ENCODE results near the gene TMEM43.

The TMEM43 gene

GRCh38 chr3:14134291-14134690 lies 9.4 kb downstream of the TMEM43 start:
- H3K27me3 ChIP-seq (ENCODE audit: insufficient read depth, poor library complexity, severe bottlenecking), result no peaks in the 10 kb centered on the region
- no peak for DNase-seq (ENCODE audit: low read depth in 1 of 2, low spot score in 1 of 2)
- TF ChIP-seq CTCF (IDR thresholded peaks at IDR 0.05; ENCODE audit: insufficient read depth, low read length) (no peak), REST (IDR thresholded peaks at IDR 0.05; ENCODE audit: insufficient replicate concordance, low read depth) (no peak), POLR2AphosphoS5 (IDR thresholded peaks at IDR 0.05; ENCODE audit: low read depth) (no peak), SPI1 (IDR thresholded peaks at IDR 0.05; ENCODE audit: borderline replicate concordance, low read depth) (no peak), GABPA (IDR thresholded peaks at IDR 0.05; ENCODE audit: low read depth) (no peak)
- H3K4me3 ChIP-seq (replicated peaks; ENCODE audit: insufficient read depth, low read length), result no peak overlapping the region
- no peak overlapping the region for H3K27ac ChIP-seq (replicated peaks)

- TF ChIP-seq SPI1 (IDR thresholded peaks at IDR 0.05; ENCODE audit: borderline replicate concordance, low read depth) (no peak), GABPA (IDR thresholded peaks at IDR 0.05; ENCODE audit: low read depth) (no peak), REST (IDR thresholded peaks at IDR 0.05; ENCODE audit: insufficient replicate concordance, low read depth) (no peak), POLR2AphosphoS5 (IDR thresholded peaks at IDR 0.05; ENCODE audit: low read depth) (no peak), CTCF (IDR thresholded peaks at IDR 0.05; ENCODE audit: insufficient read depth, low read length) (no peak)
- Histone ChIP-seq H3K27me3 (ENCODE audit: insufficient read depth, poor library complexity, severe bottlenecking) (no peaks in the 10 kb centered on the region), H3K4me3 (replicated peaks; ENCODE audit: insufficient read depth, low read length) (no peak overlapping the region), H3K27ac (replicated peaks) (no peak overlapping the region)
- DNase-seq (ENCODE audit: low read depth in 1 of 2, low spot score in 1 of 2), result no peak
Observed at GRCh38 chr3:14135581-14135980, 10.7 kb downstream of the TMEM43 start.

GRCh38 chr3:14137004-14137403 lies 12.2 kb downstream of the TMEM43 start:
- no peak for TF ChIP-seq REST (IDR thresholded peaks at IDR 0.05; ENCODE audit: insufficient replicate concordance, low read depth)
- no peak for TF ChIP-seq CTCF (IDR thresholded peaks at IDR 0.05; ENCODE audit: insufficient read depth, low read length)
- no peak for TF ChIP-seq SPI1 (IDR thresholded peaks at IDR 0.05; ENCODE audit: borderline replicate concordance, low read depth)
- no peak for TF ChIP-seq GABPA (IDR thresholded peaks at IDR 0.05; ENCODE audit: low read depth)
- TF ChIP-seq POLR2AphosphoS5 (IDR thresholded peaks at IDR 0.05; ENCODE audit: low read depth), result no peak
- no peak overlapping the region for H3K4me3 ChIP-seq (replicated peaks; ENCODE audit: insufficient read depth, low read length)
- no peak for DNase-seq (ENCODE audit: low read depth in 1 of 2, low spot score in 1 of 2)
- H3K27ac ChIP-seq (replicated peaks), result no peak overlapping the region
- H3K27me3 ChIP-seq (ENCODE audit: insufficient read depth, poor library complexity, severe bottlenecking), result no peaks in the 10 kb centered on the region

Measured in HL-60 (cell line).